Measurements from ENCODE around the gene CREG2.

- TF ChIP-seq CTCF (conservative IDR thresholded peaks at IDR 0.05; ENCODE audit: low read depth, low read length) (no peak), EZH2 (IDR thresholded peaks at IDR 0.05; ENCODE audit: borderline replicate concordance, low read depth, low read length, poor library complexity, severe bottlenecking) (no peak)
These were observed 27.9 kb upstream of the CREG2 start for GRCh38 chr2:101415220-101415619.

Measured in A673 (cell line).